ENCODE results near the gene RAB43.

GRCh38 chr3:129144786-129145185, 23.2 kb upstream of the RAB43 start:
- no peak for TF ChIP-seq CTCF (conservative IDR thresholded peaks at IDR 0.05; ENCODE audit: low read depth, low read length)
- no peak for TF ChIP-seq EZH2 (IDR thresholded peaks at IDR 0.05; ENCODE audit: low read length, unreplicated experiment)
- TF ChIP-seq EZH2phosphoT487 (IDR thresholded peaks at IDR 0.05; ENCODE audit: borderline replicate concordance, low read length), result no peak

Measured in PC-3 (cell line).